Testis (tissue), 2 donors: ENCODE results near the gene CCDC9B.

Experiments
- POLR2A ChIP-seq: fragments of 450-650 bp; IDR thresholded peaks from one replicate; pipeline ENCODE4 v1.6.1; 2017; ENCODE audit warnings: antibody characterized with exemption, mild to moderate bottlenecking, moderate library complexity
- TF ChIP-seq, protein P1 (sequence below), 3 experiments: fragments of 450-650 bp in 2 of 3; fragments of 200-600 bp in 1 of 3; sonication (generic) in 1 of 3; IDR thresholded peaks; one replicate each; pipeline ENCODE4 v1.5.1; 2016 to 2019; ENCODE audit warnings: antibody characterized with exemption in 3 of 3, mild to moderate bottlenecking in 2 of 3, moderate library complexity in 1 of 3

DNA sequence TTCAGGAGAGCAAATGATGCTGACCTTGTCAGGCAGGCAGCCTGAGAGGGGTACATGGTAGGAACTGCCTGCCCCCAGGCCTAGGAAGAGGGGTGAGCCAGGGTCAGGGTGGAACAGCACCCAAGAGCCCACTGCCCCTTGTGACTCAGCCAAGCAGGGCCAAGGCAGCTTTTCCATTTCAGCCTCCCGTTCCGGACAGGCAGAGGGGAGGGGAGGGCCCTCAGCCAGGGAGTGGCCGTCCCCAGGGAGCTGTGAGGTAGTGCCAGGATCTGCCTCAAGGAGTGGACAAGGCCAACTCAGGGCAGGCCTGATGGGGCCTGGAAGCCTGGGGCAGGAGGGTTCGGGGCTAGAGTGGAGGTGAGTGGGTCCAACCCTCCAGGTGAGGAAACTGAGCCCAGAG lies 52.8 kb downstream of the CCDC9B start:
- TF ChIP-seq, protein P1, sequence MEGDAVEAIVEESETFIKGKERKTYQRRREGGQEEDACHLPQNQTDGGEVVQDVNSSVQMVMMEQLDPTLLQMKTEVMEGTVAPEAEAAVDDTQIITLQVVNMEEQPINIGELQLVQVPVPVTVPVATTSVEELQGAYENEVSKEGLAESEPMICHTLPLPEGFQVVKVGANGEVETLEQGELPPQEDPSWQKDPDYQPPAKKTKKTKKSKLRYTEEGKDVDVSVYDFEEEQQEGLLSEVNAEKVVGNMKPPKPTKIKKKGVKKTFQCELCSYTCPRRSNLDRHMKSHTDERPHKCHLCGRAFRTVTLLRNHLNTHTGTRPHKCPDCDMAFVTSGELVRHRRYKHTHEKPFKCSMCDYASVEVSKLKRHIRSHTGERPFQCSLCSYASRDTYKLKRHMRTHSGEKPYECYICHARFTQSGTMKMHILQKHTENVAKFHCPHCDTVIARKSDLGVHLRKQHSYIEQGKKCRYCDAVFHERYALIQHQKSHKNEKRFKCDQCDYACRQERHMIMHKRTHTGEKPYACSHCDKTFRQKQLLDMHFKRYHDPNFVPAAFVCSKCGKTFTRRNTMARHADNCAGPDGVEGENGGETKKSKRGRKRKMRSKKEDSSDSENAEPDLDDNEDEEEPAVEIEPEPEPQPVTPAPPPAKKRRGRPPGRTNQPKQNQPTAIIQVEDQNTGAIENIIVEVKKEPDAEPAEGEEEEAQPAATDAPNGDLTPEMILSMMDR (IDR thresholded peaks at IDR 0.05) = no peak
- no peak for TF ChIP-seq POLR2A
